Astrocyte of the cerebellum (primary cell): ENCODE results near the gene CEP135.

Experiments used
- DNase-seq: peaks from one replicate; pipeline ENCODE4 v3.0.0-alpha.2; 2011; ENCODE audit warnings: low read depth
- H3K4me3 ChIP-seq: 2 replicates; pipeline ENCODE4 v1.5.1; 2011; ENCODE audit warnings: mild to moderate bottlenecking, low read depth, low read length, moderate library complexity
- in situ Hi-C: cut with HindIII; loops from 2 replicates; pipeline ENCODE4 v1.10.0; 2017; ENCODE audit warnings: low sequenced_read_pairs
- TF ChIP-seq, protein P1 (sequence below): IDR thresholded peaks from 2 replicates; pipeline ENCODE4 v1.5.1; 2012; ENCODE audit warnings: low read length, low read depth, moderate library complexity, mild to moderate bottlenecking; ENCODE audit errors: missing control alignments

Gene CEP135

DNA sequence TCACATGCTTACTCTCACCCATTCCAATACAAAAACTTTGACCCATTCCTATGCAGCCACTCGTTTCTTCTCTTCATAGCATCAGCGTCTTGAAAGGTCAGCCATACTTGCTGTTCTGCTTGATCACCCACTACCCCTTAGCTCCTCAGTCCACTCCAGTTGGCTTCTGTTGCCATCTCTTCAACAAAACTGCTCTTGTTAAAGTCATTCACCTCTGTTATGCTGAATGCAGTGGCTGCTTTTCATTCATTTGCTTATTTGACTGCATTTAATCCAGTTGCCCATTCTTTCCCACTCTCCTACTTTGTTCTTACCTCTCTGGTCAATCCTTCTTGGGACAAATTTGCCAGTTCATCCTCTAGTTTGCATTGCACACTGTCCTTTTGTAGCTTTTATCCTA, 24.9 kb downstream of the CEP135 start:
- TF ChIP-seq, protein P1, sequence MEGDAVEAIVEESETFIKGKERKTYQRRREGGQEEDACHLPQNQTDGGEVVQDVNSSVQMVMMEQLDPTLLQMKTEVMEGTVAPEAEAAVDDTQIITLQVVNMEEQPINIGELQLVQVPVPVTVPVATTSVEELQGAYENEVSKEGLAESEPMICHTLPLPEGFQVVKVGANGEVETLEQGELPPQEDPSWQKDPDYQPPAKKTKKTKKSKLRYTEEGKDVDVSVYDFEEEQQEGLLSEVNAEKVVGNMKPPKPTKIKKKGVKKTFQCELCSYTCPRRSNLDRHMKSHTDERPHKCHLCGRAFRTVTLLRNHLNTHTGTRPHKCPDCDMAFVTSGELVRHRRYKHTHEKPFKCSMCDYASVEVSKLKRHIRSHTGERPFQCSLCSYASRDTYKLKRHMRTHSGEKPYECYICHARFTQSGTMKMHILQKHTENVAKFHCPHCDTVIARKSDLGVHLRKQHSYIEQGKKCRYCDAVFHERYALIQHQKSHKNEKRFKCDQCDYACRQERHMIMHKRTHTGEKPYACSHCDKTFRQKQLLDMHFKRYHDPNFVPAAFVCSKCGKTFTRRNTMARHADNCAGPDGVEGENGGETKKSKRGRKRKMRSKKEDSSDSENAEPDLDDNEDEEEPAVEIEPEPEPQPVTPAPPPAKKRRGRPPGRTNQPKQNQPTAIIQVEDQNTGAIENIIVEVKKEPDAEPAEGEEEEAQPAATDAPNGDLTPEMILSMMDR: no peak
- no peak overlapping the region for H3K4me3 ChIP-seq
- no peak for DNase-seq
- in situ Hi-C loops: no loop called here

DNA sequence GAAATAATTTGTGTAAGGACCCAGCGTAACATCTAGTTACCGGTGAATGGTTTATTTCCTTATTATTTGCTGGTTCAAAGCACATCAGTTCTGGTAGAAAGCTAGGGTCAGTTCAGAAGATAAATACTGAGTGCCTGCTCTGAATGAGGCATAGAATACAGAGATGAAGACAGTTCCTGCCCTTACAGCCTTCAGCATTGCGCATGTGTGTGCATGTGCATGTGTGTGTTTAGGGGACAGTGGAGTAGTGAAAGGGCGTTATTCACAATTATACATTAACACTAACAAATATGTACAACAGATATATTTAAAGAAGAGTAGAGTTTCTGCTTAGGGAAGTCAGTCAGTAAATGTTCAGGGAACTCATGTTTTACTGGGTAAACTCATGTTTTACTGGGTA, 29.1 kb downstream of the CEP135 start:
- TF ChIP-seq, protein P1: no peak
- no peak overlapping the region for H3K4me3 ChIP-seq
- in situ Hi-C loops: no loop called here
- DNase-seq: no peak

DNA sequence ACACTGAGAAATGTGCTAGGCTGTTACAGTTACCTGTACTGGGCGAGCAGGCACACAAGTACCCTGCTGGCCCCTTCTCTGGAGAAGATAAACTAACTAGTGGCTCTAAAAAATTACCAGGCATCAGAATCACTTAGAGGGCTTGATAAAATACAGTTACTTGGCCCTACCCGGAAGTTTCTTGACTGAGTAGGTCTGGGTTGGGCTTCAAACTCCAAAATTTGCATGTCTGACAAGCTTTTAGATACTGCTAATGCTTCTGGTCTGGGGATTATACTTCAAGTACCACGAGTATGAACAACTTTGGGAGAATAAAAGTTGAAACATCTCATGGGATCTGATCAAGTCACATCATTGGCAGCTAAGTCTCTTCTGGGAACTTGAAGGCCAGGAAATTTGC, 30.8 kb downstream of the CEP135 start:
- in situ Hi-C loops: no loop called here
- TF ChIP-seq, protein P1: no peak
- DNase-seq: no peak
- H3K4me3 ChIP-seq: no peak overlapping the region

DNA sequence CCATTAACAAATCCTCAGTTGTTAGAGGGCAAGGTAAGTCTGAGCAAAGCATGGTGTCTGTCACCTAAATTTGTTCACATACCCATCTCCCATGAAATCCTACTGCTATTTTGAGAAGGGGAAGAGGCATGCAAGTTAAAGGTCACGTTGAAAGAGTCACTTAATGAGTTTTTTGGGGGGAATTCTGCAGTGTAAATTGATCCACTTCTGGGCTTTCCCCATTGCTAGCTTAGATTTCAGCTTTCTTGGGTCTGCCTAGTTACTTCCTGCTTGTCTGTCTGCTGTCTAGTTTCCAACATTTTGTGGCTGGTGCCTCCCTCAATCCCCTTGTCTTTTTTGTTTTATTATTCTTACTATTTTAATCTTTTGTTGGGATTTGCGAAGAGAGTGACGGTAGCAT, 32.0 kb downstream of the CEP135 start:
- no peak for DNase-seq
- TF ChIP-seq, protein P1: no peak
- in situ Hi-C loops: no loop called here

DNA sequence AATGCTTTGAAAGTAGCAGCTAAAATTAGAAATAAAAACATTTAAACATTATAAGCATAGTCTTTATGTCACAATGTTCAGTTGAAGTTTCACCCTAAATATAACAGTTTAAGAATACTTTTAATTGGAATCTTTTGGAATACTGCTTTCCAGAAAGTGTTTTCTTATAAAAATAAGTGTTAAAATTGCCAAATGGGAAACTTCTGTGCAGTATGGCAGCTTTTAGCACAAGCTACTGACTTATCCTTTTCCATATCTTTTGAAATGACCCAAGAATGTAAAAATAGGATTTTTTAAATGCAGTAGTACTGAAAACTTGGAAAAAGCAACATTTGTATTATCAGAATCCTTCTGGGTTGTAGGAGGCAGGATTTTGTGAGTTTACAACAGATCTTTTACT, 34.2 kb downstream of the CEP135 start:
- H3K4me3 ChIP-seq: no peak overlapping the region
- TF ChIP-seq, protein P1: no peak
- no peak for DNase-seq
- in situ Hi-C loops: no loop called here

More for the DNA sequence above, 32.0 kb downstream of the CEP135 start:
- no peak overlapping the region for H3K4me3 ChIP-seq

DNA sequence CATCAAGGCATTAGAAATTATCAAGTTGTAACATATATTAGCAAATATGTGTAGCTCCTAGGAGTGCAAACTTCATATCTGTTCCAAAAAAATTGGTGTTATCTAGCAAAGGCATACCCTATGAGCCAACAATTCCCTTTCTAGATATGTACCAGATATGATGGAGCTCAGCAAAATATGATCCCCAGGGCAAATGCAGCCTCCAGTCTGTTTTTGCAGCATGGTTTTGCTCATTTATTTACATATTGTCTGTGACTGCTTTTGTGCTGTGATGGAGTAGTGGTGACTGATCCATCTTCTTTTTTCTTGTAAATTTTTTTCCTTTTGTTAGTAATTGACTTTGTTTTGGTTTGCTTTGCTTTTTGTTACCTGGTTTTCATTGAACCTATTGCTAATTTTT, 41.0 kb downstream of the CEP135 start:
- in situ Hi-C loops: no loop called here

More for the DNA sequence above, 41.0 kb downstream of the CEP135 start:
- no peak overlapping the region for H3K4me3 ChIP-seq
- DNase-seq: no peak
- TF ChIP-seq, protein P1: no peak
